ENCODE data around the gene NPAS2.

NPAS2 gene

DNA sequence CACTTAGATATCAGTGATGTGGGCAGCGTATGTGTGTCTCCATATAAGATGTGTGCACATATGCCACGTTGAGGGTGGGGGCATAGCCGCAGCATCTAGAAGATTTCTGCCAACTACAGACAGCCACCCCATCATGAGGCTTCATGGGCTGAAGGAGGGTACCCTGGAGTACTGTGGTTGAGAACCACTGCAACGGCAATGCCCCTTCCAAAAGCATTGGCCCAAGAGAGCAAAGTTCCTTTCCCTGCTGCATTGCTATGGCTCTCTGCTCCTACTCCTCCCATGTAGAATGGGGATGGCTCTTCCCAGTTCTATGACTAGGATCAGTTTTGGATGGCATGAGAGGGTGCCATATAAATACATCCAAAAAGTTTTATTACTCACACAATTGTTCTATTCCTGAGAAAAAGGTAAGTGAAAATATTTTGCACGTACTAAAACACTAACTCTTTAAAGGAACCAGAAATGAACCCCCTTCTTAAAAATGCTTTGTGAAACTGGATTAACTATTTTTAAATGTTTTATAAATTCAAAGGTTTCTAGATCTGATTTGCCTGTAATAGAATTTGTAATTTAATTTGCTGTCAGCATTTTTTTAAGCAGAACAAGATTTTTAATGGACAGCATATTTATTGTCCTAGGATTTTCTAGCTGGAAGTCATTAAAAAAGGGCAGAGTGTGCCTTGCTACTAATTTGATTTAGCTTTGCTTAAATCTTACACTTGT lies 177.7 kb downstream of the NPAS2 start:
- no peak for DNase-seq

- DNase-seq, result no peak
These were observed 178.3 kb downstream of the NPAS2 start for GRCh38 chr2:100998235-100998573.

- DNase-seq, result no peak
These were observed 180.1 kb downstream of the NPAS2 start for GRCh38 chr2:100999995-101000394.

- peak; percentile 94 for DNase-seq
These were observed 182.0 kb downstream of the NPAS2 start, which contains the start of gene RPL31 for GRCh38 chr2:101001691-101002561. TSS of gene RPL31 (plus strand) at chr2:101002289. CDS start at chr2:101002702, 413 bp downstream.

- DNase-seq, result no peak
These were observed 182.8 kb downstream of the NPAS2 start for GRCh38 chr2:101002562-101003277.

DNA sequence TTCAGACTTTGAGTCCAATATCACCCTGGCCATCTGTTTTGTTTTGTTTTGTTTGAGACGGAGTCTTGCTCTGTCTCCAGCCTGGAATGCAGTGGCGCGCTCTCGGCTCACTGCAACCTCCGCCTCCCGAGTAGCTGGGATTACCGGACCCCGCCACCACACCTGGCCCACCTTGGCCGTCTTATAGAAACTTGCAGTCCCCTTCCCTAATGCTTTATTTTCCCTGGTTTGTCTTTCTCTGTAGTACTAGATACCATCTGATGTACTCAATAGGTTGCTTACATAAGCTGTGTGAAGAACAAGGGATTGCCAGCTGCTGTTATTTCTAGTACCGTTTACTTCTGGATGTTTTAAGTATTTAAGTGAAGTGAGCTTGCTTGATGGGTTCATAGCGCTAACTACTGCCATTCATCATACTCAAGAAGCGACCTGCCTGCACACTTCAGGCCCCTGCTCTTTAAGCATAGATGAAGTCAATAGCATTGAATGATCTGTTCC lies 183.4 kb downstream of the NPAS2 start:
- no peak for DNase-seq

- DNase-seq, result no peak
These were observed 184.8 kb downstream of the NPAS2 start for GRCh38 chr2:101004620-101005325.

DNA sequence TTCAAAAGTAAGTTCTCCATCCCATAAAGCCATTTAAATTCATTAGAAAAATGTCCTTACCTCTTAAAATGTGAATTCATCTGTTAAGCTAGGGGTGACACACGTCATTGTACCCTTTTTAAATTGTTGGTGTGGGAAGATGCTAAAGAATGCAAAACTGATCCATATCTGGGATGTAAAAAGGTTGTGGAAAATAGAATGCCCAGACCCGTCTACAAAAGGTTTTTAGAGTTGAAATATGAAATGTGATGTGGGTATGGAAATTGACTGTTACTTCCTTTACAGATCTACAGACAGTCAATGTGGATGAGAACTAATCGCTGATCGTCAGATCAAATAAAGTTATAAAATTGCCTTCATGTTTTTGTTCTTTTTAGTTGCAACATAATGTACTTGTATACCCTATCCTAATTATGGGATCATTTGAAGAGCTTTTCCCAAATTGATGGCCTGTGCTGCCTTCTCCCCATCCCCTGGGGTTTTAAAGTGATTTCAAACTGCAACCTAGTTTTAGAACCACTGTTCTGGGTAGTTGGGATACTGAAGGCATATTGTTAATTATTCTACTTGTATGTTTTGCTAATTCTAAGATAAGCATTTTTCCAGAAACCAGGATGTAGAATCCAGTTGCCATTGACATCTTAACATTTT lies 186.3 kb downstream of the NPAS2 start:
- no peak for DNase-seq

- DNase-seq, result no peak
These were observed 187.7 kb downstream of the NPAS2 start for GRCh38 chr2:101007415-101008345.

GRCh38 chr2:101011152-101011551 lies 191.2 kb downstream of the NPAS2 start:
- DNase-seq, result no peak

DNA sequence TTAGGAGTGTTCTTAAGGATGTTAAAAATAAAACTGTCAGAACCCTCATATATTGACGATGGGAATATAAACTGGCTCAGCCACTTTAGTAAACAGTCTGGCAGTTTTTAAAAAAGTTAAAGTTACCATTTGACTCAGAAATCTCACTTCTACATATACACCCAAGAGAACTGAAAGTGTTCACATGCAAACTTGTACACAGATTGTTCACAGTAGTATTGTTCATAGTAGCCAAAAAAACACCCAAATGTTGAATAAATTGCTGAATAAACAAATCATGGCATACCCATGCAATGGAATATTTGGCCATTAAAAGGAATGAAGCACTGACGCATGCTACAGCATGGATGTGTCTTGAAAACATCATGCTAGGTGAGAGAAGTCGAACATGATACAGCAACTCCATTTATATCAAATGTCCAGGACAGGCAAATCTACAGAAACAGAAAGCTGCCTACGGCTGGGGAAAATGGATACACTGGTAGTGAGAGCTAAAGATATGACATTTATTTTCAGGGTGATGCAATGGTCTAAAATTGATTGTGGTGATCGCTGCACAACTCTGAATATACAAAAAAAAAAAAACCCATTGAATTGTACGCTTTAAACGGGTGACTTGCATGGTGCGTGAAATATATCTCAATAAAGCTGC lies 192.2 kb downstream of the NPAS2 start:
- DNase-seq, result no peak

DNA sequence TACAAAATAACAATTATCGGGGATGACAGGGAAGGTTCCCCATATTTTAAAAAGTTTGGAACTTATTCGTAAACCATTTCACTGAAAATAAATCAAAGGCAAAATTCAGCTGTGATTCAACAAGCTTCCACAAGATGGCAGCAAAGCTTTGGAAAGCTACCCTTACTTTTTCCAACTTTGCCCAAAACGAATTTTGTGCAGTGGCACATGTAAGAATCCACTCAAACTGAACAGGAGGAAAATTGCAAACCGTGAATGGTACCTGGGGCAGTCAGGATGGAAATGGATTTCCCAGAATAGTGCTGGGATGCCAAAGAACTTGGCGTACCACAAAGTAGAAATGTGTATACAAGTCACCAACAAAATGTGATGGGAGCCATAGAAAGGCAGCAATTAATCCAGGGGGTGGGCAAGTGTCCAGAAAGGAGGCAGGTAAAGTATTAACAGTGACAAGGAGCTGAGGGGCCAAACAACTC lies 192.8 kb downstream of the NPAS2 start:
- peak; percentile 29 for DNase-seq

- no peak for DNase-seq
These were observed 194.4 kb downstream of the NPAS2 start for GRCh38 chr2:101014264-101014857.

- DNase-seq, result no peak
These were observed 197.4 kb downstream of the NPAS2 start for GRCh38 chr2:101017371-101017770.

DNA sequence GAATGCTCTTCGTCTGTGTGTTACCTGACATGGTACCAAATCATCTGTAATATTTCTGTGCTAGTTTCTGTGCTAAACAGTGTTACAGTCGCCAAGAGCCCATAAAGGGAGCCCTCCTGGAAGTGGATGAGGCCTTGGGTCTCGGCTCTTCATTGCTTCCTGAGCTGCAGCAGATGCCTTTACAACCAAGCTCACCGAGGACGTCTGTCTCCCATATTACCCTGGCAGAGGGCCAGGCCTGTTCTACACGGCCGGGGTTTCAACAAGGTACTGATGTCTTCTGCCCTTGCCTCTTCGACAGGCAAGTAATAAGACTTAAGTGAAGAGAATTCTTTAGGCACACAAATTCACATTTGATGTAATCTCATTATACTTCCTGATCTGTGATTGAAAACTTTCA lies 199.0 kb downstream of the NPAS2 start:
- no peak for DNase-seq

DNA sequence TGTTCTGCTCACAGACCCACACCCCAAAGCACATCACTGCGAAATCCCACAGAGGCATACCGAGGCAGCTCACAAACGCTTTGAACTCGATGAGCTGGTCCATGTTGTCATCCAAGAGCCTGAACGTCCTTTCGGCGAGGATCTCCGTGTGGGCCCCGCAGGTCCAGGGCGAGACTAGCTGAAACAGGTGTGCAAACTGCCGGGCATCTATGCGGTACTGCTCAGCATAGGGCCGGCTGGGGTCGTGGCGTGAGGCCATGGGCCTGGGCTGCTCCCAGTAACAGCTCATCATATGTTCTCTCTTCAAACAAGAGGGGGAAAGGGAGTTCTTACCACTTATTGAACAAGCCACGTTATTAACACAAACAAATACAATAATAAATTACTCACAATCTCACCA lies 202.3 kb downstream of the NPAS2 start:
- no peak for DNase-seq

DNA sequence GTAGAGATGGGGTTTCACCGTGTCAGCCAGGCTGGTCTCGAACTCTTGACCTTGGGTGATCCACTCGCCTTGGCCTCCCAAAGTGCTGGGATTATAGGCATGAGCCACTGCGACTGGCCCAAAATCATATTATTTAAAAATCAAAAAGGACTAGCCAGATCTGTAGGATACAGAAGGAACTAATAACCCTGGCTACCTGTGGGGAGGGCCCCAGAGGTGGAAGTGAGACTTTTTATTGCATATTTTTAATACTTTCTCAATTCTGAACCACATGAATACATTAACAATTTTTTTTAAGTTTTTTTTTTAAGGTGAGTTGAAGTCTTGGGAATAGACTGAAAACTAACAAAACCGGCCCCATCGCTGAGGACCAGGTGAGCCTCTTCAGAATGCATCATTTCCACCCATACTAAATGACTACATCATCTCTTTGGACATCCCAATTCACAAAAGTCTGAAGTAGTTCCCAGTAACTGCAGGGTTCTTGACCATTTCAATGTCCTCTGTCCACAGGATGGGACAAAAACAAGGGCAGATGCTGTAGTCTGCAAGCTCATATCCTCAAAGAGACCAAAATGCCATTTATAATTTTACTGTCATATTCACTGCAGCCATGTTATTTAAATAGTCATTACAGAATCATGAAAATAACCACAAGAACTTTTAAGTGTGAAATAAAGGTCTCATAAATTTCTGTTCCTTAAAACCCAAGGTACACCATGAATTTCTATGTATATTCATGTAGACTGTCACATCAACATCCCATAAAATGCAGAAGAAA lies 203.6 kb downstream of the NPAS2 start:
- no peak for DNase-seq

DNA sequence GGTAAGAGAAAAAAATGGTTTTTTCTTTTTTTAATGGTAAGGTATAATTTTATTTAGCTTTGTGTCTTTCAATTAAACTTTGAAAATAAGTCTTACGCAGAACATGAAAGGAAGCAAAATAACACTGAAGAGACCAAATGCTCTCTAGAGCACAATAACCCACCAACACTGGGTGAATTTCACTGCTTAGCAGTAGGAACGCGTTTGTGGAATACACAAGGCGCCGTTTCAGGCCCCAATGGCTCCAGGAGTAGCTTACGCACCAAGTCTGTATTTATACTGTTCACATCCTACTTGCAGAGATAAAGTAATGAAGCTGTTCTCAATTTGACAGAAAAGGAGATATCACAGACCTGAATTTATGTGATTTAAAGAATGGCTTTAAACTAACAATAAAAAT lies 205.6 kb downstream of the NPAS2 start:
- DNase-seq, result no peak

DNA sequence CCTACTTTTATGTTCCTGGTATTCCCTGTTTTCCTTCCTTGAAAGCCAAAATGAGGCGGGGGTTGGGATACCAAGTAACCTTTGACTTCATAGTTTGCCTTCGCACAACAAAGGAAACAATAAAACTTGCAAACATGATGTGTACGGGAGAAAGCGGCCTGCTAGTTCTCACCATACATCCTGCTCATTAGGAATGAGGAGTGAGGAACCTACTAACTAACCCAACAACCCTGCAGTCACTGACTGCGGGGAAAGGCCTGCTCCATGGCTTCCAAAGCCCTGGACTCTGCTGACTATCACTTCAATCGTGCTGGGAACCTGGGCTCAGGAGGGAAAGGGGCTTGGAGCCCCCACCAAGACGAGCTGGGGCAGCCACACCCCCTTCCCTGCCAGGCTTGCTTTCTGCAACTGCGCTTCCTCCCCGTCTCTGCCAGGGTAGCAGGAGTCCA lies 206.3 kb downstream of the NPAS2 start:
- no peak for DNase-seq

Data from T-helper 9 cell (primary cell).